Gastrocnemius medialis (tissue), 4 donors: ENCODE measurements around the gene AKAP7. TPM values are rescaled to one million over a fixed set of nuclear protein-coding genes. Genes with fewer than 3 reads are reported as not detected.

Experiments used
- ATAC-seq, 2 donors: fragments of 150-250 bp; one replicate each; pipeline ENCODE4 v1.9.1; 2016
- DNase-seq, 2 donors: peaks; one replicate each; pipeline ENCODE4 v3.0.0-alpha.2; 2019
- H3K27ac ChIP-seq, 4 donors: fragments of 200-600 bp; sonication (generic); 1 replicate in 1 of 4; 2 replicates in 3 of 4; pipeline ENCODE4 v1.5.1; 2016 to 2018; ENCODE audit warnings: mild to moderate bottlenecking in 2 of 4, moderate library complexity in 1 of 4
- H3K27me3 ChIP-seq, 3 donors: fragments of 200-600 bp; sonication (generic) in 2 of 3; 1 replicate in 1 of 3; 2 replicates in 2 of 3; pipeline versions ENCODE4 v1.5.1 to v1.6.0; 2016 to 2019; ENCODE audit warnings: mild to moderate bottlenecking in 1 of 3, moderate library complexity in 1 of 3
- H3K36me3 ChIP-seq, 2 donors: fragments of 200-600 bp; sonication (generic) in 1 of 2; one replicate each; pipeline ENCODE4 v1.5.1; 2017 to 2018
- H3K4me1 ChIP-seq, 2 donors: fragments of 200-600 bp; sonication (generic) in 1 of 2; one replicate each; pipeline ENCODE4 v1.5.1; 2016 to 2017; ENCODE audit warnings: mild to moderate bottlenecking in 2 of 2
- H3K4me3 ChIP-seq, 4 donors: fragments of 200-600 bp; sonication (generic) in 3 of 4; 1 replicate in 1 of 4; 2 replicates in 3 of 4; pipeline ENCODE4 v1.5.1; 2016 to 2019; ENCODE audit warnings: mild to moderate bottlenecking in 2 of 4
- H3K9me3 ChIP-seq, 3 donors: fragments of 200-600 bp; sonication (generic) in 2 of 3; 1 replicate in 1 of 3; 2 replicates in 2 of 3; pipeline ENCODE4 v1.5.1; 2016 to 2019
- POLR2A ChIP-seq, 2 donors: fragments of 450-650 bp; IDR thresholded peaks; one replicate each; pipeline ENCODE4 v1.6.1; 2017; ENCODE audit warnings: antibody characterized with exemption in 2 of 2, mild to moderate bottlenecking in 2 of 2, moderate library complexity in 2 of 2
- in situ Hi-C, 4 donors: fragments of 200-750 bp; cut with MboI; loops; one replicate each; pipeline versions ENCODE4 v1.15.0 to v1.8.0; 2017; ENCODE audit warnings: low sequenced_read_pairs in 4 of 4
- intact Hi-C: fragments of 100-400 bp; cut with DNase I; formaldehyde crosslinking; loops from one replicate; pipeline ENCODE4 v1.15.1; 2023; ENCODE audit warnings: low total_unique reads
- total RNA-seq, 4 donors: library from RNA; depleted of rRNA; stranded (reverse); fragments of >200 nt; gene quantifications; one replicate each; pipeline versions ENCODE4 v1.1.0 to v1.2.3, GENCODE V29; 2016
- TF ChIP-seq, protein P1 (sequence below), 5 experiments: fragments of 450-650 bp in 3 of 5; fragments of 200-600 bp in 2 of 5; sonication (generic) in 2 of 5; IDR thresholded peaks in 4 of 5; conservative IDR thresholded peaks in 1 of 5; 1 replicate in 4 of 5; 2 replicates in 1 of 5; pipeline ENCODE4 v1.5.1; 2016 to 2019; ENCODE audit warnings: antibody characterized with exemption in 5 of 5, mild to moderate bottlenecking in 3 of 5, moderate library complexity in 3 of 5

AKAP7 gene
- total RNA-seq, 4 donors from 2014 or later, result 5.2 to 14.6 (median 7.5) TPM

DNA sequence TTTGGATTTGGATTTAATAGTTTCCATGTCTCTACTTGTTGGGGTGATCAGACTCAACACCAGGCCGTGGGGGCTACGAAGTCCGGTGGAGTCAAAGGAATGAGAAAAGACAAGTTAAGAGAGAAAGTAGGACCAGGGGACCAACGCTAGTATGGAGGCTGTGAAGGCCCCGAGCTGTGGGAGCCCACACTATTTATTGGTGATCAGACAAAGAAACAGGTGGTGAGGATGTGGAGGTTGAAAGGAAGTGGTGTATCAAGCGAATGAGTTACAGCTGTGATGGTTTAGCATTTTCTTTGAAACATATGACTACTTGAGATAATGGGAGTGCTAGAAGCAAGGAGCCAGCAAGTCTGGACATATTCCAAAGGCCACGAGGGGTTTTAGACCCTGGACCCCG lies 62.4 kb downstream of the AKAP7 start:
- Histone ChIP-seq H3K4me1 (no peaks in the 10 kb centered on the region), H3K9me3 (no peaks in the 10 kb centered on the region), H3K27me3 (no peaks in the 10 kb centered on the region), H3K4me3 (no peak overlapping the region), H3K36me3 (no peaks in the 10 kb centered on the region), H3K27ac (no peak overlapping the region)
- DNase-seq (no peak), ATAC-seq (no peak)
- intact Hi-C loops, result no loop called here
- in situ Hi-C loops, result no loop called here
- no peak for TF ChIP-seq POLR2A (IDR thresholded peaks at IDR 0.05)
- TF ChIP-seq, protein P1, sequence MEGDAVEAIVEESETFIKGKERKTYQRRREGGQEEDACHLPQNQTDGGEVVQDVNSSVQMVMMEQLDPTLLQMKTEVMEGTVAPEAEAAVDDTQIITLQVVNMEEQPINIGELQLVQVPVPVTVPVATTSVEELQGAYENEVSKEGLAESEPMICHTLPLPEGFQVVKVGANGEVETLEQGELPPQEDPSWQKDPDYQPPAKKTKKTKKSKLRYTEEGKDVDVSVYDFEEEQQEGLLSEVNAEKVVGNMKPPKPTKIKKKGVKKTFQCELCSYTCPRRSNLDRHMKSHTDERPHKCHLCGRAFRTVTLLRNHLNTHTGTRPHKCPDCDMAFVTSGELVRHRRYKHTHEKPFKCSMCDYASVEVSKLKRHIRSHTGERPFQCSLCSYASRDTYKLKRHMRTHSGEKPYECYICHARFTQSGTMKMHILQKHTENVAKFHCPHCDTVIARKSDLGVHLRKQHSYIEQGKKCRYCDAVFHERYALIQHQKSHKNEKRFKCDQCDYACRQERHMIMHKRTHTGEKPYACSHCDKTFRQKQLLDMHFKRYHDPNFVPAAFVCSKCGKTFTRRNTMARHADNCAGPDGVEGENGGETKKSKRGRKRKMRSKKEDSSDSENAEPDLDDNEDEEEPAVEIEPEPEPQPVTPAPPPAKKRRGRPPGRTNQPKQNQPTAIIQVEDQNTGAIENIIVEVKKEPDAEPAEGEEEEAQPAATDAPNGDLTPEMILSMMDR (IDR thresholded peaks at IDR 0.05 in 4 of 5, conservative IDR thresholded peaks at IDR 0.05 in 1 of 5), result no peak

DNA sequence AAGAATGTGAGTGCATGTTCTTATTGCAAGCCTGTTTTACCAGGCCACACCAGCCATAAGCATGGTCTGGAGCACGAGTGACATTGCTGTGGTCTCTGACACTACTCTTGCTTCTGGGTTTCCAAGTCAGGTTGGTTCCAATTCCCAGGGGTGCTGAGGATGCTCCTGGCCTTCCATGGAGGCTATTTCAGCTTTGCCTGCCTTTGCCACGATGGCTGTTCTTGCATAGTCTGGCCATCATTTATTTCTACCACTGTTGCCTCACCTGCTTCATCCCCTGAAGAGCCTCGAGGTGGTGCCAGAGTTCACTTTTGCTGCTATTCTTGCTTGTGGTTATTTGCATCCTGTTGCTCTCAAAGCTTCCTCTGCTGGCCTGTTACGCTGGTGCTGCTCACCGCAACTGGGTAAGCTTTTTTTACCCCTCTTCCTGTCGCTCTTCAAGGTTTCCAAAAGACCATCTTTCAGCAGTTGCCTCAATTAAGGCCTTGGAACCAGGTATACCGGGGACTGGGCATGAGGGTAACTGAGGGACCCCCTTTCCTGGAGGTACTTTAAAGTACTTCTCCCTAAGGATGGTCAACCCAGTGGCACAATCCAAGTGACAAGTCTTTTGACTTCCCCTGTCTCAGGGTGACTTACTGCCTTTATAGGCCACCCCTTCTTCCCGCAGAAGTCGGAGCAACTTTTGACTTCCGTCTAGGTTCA lies 64.5 kb downstream of the AKAP7 start:
- no peaks in the 10 kb centered on the region for H3K36me3 ChIP-seq
- TF ChIP-seq, protein P1 (IDR thresholded peaks at IDR 0.05 in 4 of 5, conservative IDR thresholded peaks at IDR 0.05 in 1 of 5), result peak in 1 of 5 experiments; percentile 35
- TF ChIP-seq POLR2A (IDR thresholded peaks at IDR 0.05), result no peak
- in situ Hi-C loops, result no loop called here
- intact Hi-C loops, result no loop called here
- no peaks in the 10 kb centered on the region for H3K4me1 ChIP-seq
- no peaks in the 10 kb centered on the region for H3K9me3 ChIP-seq
- H3K27ac ChIP-seq, result no peak overlapping the region
- no peak for ATAC-seq
- H3K27me3 ChIP-seq, result no peaks in the 10 kb centered on the region
- H3K4me3 ChIP-seq, result no peak overlapping the region
- no peak for DNase-seq

DNA sequence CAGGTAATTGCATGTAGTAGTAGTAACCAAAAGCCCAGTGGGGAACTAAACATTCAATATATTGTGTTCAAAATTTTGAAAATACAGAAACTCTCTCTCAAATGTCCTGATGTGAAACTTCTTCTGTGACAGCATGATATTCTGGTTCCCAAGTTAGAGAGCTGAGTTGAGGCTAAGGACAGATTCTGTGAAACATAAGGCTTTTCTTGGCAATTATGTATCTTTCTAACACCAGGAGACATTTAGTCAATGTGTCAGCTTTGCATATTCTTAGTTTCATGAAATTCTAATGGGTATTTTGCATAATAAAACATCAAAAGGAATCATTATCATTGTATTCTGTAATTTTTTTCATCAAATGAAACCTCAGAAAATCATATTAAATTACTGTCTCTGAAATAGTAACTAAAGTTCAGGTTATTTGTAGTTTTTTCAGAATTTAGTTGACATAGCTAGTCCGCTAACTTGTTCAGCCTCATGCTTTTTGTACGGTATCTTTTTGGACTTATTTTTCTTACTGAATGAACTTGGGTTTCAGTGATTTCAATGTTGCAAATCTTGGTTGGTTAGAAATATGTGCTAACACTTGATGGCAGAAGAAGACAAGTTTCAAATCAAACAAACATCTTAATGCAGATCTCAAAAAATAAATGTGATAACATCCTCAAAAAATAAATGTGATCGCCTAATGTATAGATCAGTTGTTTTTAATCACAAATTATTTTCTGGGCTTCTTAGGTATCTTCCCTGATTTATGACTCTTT lies 70.4 kb downstream of the AKAP7 start:
- Histone ChIP-seq H3K9me3 (no peaks in the 10 kb centered on the region), H3K4me1 (no peaks in the 10 kb centered on the region), H3K4me3 (no peak overlapping the region), H3K36me3 (no peaks in the 10 kb centered on the region), H3K27ac (no peak overlapping the region), H3K27me3 (no peaks in the 10 kb centered on the region)
- in situ Hi-C loops (no loop called here), intact Hi-C loops (no loop called here)
- DNase-seq, result no peak
- ATAC-seq, result no peak
- TF ChIP-seq, protein P1 (IDR thresholded peaks at IDR 0.05 in 4 of 5, conservative IDR thresholded peaks at IDR 0.05 in 1 of 5), result no peak
- no peak for TF ChIP-seq POLR2A (IDR thresholded peaks at IDR 0.05)

DNA sequence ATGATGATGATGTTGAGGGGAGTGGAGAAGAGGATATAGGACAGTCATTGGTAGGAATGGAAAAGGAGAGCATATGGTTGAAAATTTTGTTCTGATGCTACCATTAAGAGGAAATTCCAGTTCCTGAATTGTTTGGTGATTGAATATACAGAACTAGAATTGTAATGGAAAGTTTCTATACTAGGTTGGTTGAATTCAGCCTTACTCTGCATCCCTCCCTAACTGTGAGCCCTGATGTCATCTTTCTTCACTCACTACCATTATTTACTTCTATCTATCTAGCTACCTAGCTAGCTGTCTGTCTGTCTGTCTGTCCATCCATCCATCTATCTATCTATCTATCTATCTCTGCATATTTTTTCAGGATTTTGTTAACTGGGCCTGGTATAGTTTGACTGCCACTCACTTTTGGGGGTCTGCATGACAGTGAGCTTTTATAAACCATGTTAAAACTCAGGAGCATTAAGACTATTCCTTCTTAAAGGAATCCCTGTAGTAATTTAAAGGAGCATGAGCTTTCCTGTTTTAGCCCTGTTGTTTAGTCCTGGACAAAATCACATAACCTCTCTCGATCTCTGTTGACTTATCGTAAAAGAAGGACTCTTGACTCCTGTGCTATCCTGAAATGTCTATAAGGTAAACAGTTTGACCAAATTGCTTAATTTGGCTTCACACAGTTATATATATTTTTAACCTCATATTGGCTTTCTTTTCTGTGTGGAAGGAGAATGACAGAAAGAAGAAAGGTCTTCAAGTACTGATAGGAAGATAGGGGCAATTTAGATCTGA lies 71.4 kb downstream of the AKAP7 start:
- ATAC-seq (no peak), DNase-seq (no peak)
- TF ChIP-seq, protein P1 (IDR thresholded peaks at IDR 0.05 in 4 of 5, conservative IDR thresholded peaks at IDR 0.05 in 1 of 5), result no peak
- TF ChIP-seq POLR2A (IDR thresholded peaks at IDR 0.05), result no peak
- intact Hi-C loops, result no loop called here
- H3K4me1 ChIP-seq, result no peaks in the 10 kb centered on the region
- H3K9me3 ChIP-seq, result no peaks in the 10 kb centered on the region
- H3K27ac ChIP-seq, result no peak overlapping the region
- in situ Hi-C loops, result no loop called here
- no peak overlapping the region for H3K4me3 ChIP-seq
- no peaks in the 10 kb centered on the region for H3K27me3 ChIP-seq
- H3K36me3 ChIP-seq, result no peaks in the 10 kb centered on the region
